Measurements from ENCODE around the gene C10orf90. TPM values are rescaled to one million over a fixed set of nuclear protein-coding genes. Genes with fewer than 3 reads are reported as not detected.

Gene C10orf90
- total and polyA plus RNA-seq, 4 donors, result not detected

DNA sequence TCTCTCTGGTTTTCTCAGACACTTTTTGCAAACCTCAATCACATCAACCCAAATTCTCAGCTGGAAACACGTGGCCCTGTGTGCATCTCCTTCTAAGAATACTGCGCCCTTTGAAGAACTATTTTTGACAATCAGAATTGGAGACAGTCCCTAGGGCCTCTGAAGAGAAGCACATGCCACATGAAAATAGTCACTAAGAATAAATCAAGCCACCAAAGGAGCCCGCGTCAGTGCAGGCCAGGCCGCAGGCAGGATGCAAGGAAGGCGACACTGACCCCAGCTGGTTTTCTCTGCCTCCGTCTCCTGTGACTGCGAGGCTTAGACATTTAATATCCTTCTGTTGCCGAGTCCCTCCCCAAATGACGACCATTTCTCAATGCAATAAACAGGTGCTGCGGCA, 194.2 kb downstream of the C10orf90 start:
- H3K27me3 ChIP-seq (ENCODE audit: control insufficient read depth in 3 of 3, insufficient read depth in 3 of 3, low read length in 2 of 3), result no peaks in the 10 kb centered on the region
- no peak overlapping the region for H3K27ac ChIP-seq (ENCODE audit: low read depth in 1 of 2, low read length in 1 of 2)
- ATAC-seq (ENCODE audit: insufficient read depth, low FRiP score), result no peak
- H3K9ac ChIP-seq (ENCODE audit: insufficient read depth in 1 of 2, low read length in 2 of 2), result no peak overlapping the region
- no peaks in the 10 kb centered on the region for H3K9me3 ChIP-seq (ENCODE audit: control insufficient read depth in 4 of 4, insufficient read depth in 3 of 4, low read length in 3 of 4)
- WGBS, 2 donors, result 51 to 70% methylated on average over 11 of the region's 11 CpGs
- TF ChIP-seq, protein P1, sequence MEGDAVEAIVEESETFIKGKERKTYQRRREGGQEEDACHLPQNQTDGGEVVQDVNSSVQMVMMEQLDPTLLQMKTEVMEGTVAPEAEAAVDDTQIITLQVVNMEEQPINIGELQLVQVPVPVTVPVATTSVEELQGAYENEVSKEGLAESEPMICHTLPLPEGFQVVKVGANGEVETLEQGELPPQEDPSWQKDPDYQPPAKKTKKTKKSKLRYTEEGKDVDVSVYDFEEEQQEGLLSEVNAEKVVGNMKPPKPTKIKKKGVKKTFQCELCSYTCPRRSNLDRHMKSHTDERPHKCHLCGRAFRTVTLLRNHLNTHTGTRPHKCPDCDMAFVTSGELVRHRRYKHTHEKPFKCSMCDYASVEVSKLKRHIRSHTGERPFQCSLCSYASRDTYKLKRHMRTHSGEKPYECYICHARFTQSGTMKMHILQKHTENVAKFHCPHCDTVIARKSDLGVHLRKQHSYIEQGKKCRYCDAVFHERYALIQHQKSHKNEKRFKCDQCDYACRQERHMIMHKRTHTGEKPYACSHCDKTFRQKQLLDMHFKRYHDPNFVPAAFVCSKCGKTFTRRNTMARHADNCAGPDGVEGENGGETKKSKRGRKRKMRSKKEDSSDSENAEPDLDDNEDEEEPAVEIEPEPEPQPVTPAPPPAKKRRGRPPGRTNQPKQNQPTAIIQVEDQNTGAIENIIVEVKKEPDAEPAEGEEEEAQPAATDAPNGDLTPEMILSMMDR (IDR thresholded peaks at IDR 0.05; ENCODE audit: control extremely low read depth, extremely low read depth), result no peak
- no peaks in the 10 kb centered on the region for H3K4me1 ChIP-seq (ENCODE audit: control insufficient read depth in 5 of 5, insufficient read depth in 5 of 5, low read length in 5 of 5)
- DNase-seq, result peak in 2 of 3 donors; percentile 24 to 48
- H3K36me3 ChIP-seq (ENCODE audit: control insufficient read depth in 4 of 4, insufficient read depth in 4 of 4, low read length in 4 of 4), result no peaks in the 10 kb centered on the region
- H3K4me3 ChIP-seq, result no peak overlapping the region

DNA sequence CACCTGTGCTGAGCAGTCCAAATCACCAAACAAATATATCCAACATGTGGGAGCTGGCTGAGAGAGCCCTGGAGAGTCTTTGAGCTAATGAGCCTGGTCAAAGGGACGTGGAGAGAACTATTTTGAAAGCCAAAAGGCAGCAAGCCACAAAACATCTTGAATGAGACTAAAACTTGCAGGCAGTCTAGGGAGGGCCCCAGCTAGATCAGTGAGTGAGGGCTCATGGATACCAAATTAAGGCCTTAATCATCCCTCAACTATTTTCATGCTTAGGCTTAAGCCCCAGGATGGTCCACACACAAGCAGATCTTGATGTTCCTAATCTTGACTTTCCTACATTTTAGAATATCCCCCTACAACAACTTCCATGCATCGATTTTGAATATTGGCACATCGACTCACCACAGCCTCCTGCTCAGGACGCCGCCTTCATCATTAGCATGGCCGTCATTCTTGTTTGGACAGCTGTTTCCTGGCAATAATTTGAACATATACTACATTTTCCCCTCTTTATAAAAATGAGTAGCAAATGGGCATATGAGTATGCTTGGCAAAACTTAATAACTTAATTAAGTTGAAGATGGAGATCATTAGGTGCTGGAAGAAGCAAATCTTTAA, 195.3 kb downstream of the C10orf90 start:
- Histone ChIP-seq H3K27ac (ENCODE audit: low read depth in 1 of 2, low read length in 1 of 2) (no peak overlapping the region), H3K4me1 (ENCODE audit: control insufficient read depth in 5 of 5, insufficient read depth in 5 of 5, low read length in 5 of 5) (no peaks in the 10 kb centered on the region), H3K27me3 (ENCODE audit: control insufficient read depth in 3 of 3, insufficient read depth in 3 of 3, low read length in 2 of 3) (no peaks in the 10 kb centered on the region), H3K4me3 (no peak overlapping the region), H3K9ac (ENCODE audit: insufficient read depth in 1 of 2, low read length in 2 of 2) (no peak overlapping the region), H3K36me3 (ENCODE audit: control insufficient read depth in 4 of 4, insufficient read depth in 4 of 4, low read length in 4 of 4) (no peaks in the 10 kb centered on the region), H3K9me3 (ENCODE audit: control insufficient read depth in 4 of 4, insufficient read depth in 3 of 4, low read length in 3 of 4) (no peaks in the 10 kb centered on the region)
- TF ChIP-seq, protein P1 (IDR thresholded peaks at IDR 0.05; ENCODE audit: control extremely low read depth, extremely low read depth), result no peak
- no peak for DNase-seq
- WGBS, 2 donors, result 74 to 77% methylated on average over 6 of the region's 6 CpGs
- no peak for ATAC-seq (ENCODE audit: insufficient read depth, low FRiP score)

DNA sequence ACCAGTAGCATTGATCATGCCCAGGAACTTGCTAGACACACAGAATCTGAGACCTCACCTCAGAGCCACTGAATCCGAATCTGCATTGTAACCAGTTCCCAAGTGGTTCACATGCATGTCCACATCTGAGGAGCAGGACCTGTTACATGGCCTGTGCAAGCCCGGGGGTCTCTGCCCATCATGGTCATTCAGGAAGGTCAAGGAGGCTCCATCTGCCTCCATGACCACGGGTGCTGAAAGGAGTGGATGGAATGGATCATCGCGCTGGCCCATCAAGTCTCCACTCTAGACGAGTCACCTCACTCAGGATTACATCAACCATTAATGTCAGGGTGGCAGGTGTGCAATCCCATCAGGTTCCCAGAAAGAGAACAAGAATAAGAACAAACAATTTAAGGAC, 196.5 kb downstream of the C10orf90 start:
- Histone ChIP-seq H3K9ac (ENCODE audit: insufficient read depth in 1 of 2, low read length in 2 of 2) (no peak overlapping the region), H3K4me3 (no peak overlapping the region), H3K27me3 (ENCODE audit: control insufficient read depth in 3 of 3, insufficient read depth in 3 of 3, low read length in 2 of 3) (no peaks in the 10 kb centered on the region), H3K9me3 (ENCODE audit: control insufficient read depth in 4 of 4, insufficient read depth in 3 of 4, low read length in 3 of 4) (no peaks in the 10 kb centered on the region), H3K27ac (ENCODE audit: low read depth in 1 of 2, low read length in 1 of 2) (no peak overlapping the region), H3K4me1 (ENCODE audit: control insufficient read depth in 5 of 5, insufficient read depth in 5 of 5, low read length in 5 of 5) (no peaks in the 10 kb centered on the region), H3K36me3 (ENCODE audit: control insufficient read depth in 4 of 4, insufficient read depth in 4 of 4, low read length in 4 of 4) (no peaks in the 10 kb centered on the region)
- ATAC-seq (ENCODE audit: insufficient read depth, low FRiP score), result no peak
- TF ChIP-seq, protein P1 (IDR thresholded peaks at IDR 0.05; ENCODE audit: control extremely low read depth, extremely low read depth), result no peak
- 90 to 96% methylated on average over 6 of the region's 6 CpGs for WGBS, 2 donors
- no peak for DNase-seq

DNA sequence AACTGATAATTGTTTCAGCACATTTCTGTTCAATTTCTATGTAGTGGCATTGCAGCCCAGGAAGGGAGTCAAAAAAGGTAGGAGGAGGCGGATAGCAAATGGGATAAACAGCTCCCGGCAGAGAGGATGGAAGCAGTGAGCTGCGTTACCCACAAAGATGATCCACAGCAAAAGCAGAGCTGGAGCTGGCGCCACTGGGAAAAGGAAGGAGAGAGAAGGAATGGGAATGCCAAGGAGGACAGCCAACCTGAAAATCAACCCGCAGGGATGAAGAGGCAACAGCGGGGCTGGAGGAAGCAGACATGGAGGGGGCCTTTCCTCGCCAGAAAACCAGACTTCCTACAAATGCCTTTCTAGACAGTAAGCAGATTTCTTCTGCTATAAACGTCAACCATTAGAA, 199.5 kb downstream of the C10orf90 start:
- Histone ChIP-seq H3K27ac (ENCODE audit: low read depth in 1 of 2, low read length in 1 of 2) (no peak overlapping the region), H3K4me3 (no peak overlapping the region), H3K27me3 (ENCODE audit: control insufficient read depth in 3 of 3, insufficient read depth in 3 of 3, low read length in 2 of 3) (no peaks in the 10 kb centered on the region), H3K9ac (ENCODE audit: insufficient read depth in 1 of 2, low read length in 2 of 2) (no peak overlapping the region), H3K36me3 (ENCODE audit: control insufficient read depth in 4 of 4, insufficient read depth in 4 of 4, low read length in 4 of 4) (no peaks in the 10 kb centered on the region), H3K4me1 (ENCODE audit: control insufficient read depth in 5 of 5, insufficient read depth in 5 of 5, low read length in 5 of 5) (no peaks in the 10 kb centered on the region), H3K9me3 (ENCODE audit: control insufficient read depth in 4 of 4, insufficient read depth in 3 of 4, low read length in 3 of 4) (no peaks in the 10 kb centered on the region)
- 62 to 70% methylated on average over 8 of the region's 8 CpGs for WGBS, 2 donors
- TF ChIP-seq, protein P1 (IDR thresholded peaks at IDR 0.05; ENCODE audit: control extremely low read depth, extremely low read depth), result no peak
- no peak for ATAC-seq (ENCODE audit: insufficient read depth, low FRiP score)
- no peak for DNase-seq

Data from lung (tissue), 12 donors.